A673 (cell line): ENCODE measurements around the gene WDR87.

ENCODE experiments used
- CTCF ChIP-seq: fragments of 300-800, 200-600 bp; sonication (generic); conservative IDR thresholded peaks from 2 replicates; pipeline ENCODE4 v1.5.1; 2017; ENCODE audit warnings: low read depth, mild to moderate bottlenecking, antibody characterized with exemption, low read length, moderate library complexity, mixed read lengths
- EZH2 ChIP-seq: fragments of 200-600 bp; sonication (generic); IDR thresholded peaks from 2 replicates; pipeline ENCODE4 v1.6.1; 2017; ENCODE audit warnings: borderline replicate concordance, low read depth, mild to moderate bottlenecking, mixed read lengths, antibody characterized with exemption, low read length; ENCODE audit not compliant: poor library complexity, severe bottlenecking

GRCh38 chr19:37864501-37864900 is 41.9 kb downstream of the WDR87 start:
- TF ChIP-seq CTCF, result no peak
- no peak for TF ChIP-seq EZH2
